BJ (cell line): ENCODE results near the gene MGAT4B. TPM values are rescaled to one million over a fixed set of nuclear protein-coding genes. Genes with fewer than 3 reads are reported as not detected.
A peak's percentile ranks its signal among the peaks of the same experiment; 100 is the strongest.

Experiments used
- CTCF ChIA-PET: fragments of 350-600 bp; formaldehyde crosslinking; extraction: SDS; loops from one replicate; lab custom pipeline; 2021; ENCODE audit warnings: antibody characterized with exemption, inconsistent platforms; lab: Yijun Ruan, JAX
- POLR2A ChIA-PET: fragments of 300-600 bp; sonication (Branson Sonifier 250); formaldehyde crosslinking; extraction: SDS; loops from one replicate; lab custom pipeline; 2021; ENCODE audit warnings: antibody characterized with exemption; lab: Charles Lee
- DNase-seq: peaks from one replicate; pipeline ENCODE4 v3.0.0-alpha.2; 2011; ENCODE audit warnings: low read depth
- H3K27me3 ChIP-seq: 2 replicates; pipeline ENCODE4 v1.6.0; 2011; ENCODE audit warnings: low read length; ENCODE audit not compliant: control insufficient read depth, insufficient read depth
- H3K36me3 ChIP-seq: 2 replicates; pipeline ENCODE4 v1.5.1; 2011; ENCODE audit warnings: low read length; ENCODE audit not compliant: control insufficient read depth, insufficient read depth
- H3K4me3 ChIP-seq: 2 replicates; pipeline ENCODE4 v1.5.1; 2011; ENCODE audit warnings: low read depth, mild to moderate bottlenecking, control low read depth, low read length
- CTCF ChIP-seq: IDR thresholded peaks from 2 replicates; pipeline ENCODE4 v1.5.1; 2011; ENCODE audit warnings: low read depth, mild to moderate bottlenecking, control low read depth, inconsistent platforms, low read length, moderate library complexity; ENCODE audit not compliant: insufficient read depth
- polyA plus RNA-seq: library from polyadenylated mRNA; depleted of rRNA; stranded (reverse); fragments of >200 nt; gene quantifications from 2 replicates; pipeline ENCODE4 v1.2.3, GENCODE V29; 2011

The MGAT4B gene
- polyA plus RNA-seq, 1 experiment: 131 TPM

DNA sequence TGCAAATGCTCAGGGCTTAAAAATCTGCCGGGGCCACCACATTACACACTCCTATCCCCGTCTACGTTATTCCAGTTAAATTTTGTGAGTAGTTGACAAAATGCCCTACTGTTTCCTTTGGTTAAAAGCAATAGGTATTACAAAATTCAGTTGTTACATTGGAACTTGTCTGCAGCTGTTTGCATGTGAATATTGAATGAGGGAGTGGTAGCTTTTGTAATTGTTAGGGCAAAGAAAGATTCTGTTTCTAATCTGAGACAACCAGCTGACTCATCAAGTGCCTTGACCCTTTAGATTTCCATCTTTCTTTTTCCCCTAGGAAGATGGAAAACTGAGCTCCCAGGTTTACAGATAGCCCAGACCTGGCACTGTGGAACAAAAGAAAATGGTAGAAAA is 43.9 kb downstream of the MGAT4B start:
- no peaks in the 10 kb centered on the region for H3K27me3 ChIP-seq
- DNase-seq: peak; percentile 35
- ChIA-PET CTCF (interaction anchor here (0.6 to 2.6 kb wide), 27 partner anchors 9 to 330 kb away, joined by 3 to 19 read pairs (median 5); partner anchors contain the start of gene LTC4S), POLR2A (interaction anchor here (0.9 to 1.0 kb wide), 2 partner anchors 31 to 139 kb away, joined by 3 to 4 read pairs; partner anchors contain the start of gene HNRNPH1)
- peaks cover 5% of the 10 kb centered on the region for H3K36me3 ChIP-seq
- TF ChIP-seq CTCF: no peak
- no peak overlapping the region for H3K4me3 ChIP-seq

GRCh38 chr5:179762079-179762780 is 44.4 kb downstream of the MGAT4B start:
- POLR2A ChIA-PET: interaction anchor here (0.6 to 1.0 kb wide), 3 partner anchors 30 to 139 kb away, joined by 3 to 4 read pairs (median 3); partner anchors contain the start of genes HNRNPH1 and SQSTM1
- Histone ChIP-seq H3K27me3 (no peaks in the 10 kb centered on the region), H3K4me3 (no peak overlapping the region), H3K36me3 (peaks cover 5% of the 10 kb centered on the region)
- CTCF ChIA-PET: interaction anchor here (0.6 to 2.6 kb wide), 21 partner anchors 9 to 330 kb away, joined by 3 to 19 read pairs (median 5); no protein-coding TSS in a partner anchor
- DNase-seq: no peak
- TF ChIP-seq CTCF: no peak

DNA sequence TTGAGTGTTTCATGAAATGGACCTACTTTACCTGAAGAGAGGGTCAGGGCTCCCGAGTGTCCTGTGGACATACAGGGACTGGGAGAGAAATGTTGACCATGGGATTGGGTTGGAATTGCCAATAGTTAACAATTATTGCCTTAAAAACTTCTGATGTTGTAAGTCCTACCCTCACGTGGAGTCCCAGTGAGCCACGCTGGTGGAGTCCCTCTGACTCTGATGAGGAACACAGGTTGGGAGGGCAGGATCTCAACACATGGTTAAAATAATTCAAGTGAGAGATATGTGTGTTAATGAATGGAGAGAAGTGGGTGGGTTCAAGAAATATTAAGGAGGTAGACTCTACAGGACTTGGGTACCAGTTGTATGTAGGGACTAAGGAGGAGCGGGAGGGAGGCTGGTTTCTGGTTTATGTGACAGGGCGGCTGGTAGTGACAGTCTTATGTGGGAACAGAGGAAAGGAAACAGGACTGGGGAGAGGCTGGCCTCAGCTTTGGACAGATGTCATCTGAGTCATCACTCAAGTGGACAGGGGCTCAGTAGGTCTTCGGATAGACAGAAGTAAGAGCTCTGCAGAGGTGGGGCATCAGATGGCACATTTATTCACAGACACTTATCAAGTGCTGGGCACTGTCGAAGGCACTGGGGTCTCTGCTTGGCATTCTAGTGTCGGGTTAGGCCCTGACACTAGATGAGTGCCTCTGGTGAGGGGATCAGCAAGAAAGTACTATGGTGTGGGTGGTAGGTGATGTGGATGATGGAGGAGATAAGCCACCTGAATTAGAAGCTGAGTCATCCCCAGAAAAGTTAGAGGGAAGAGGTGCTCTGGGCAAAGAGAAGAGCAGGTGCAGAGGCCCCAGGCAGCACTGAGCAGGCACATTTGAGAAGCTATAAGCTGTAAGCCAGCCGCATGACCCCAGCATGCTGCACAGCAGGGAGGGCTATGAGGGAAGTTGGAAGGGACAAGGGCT is 46.8 kb downstream of the MGAT4B start:
- CTCF ChIA-PET: interaction anchor here (0.8 kb wide), 1 partner anchor 11 kb away, joined by 4 read pairs; no protein-coding TSS in a partner anchor

GRCh38 chr5:179758955-179759354 is 47.7 kb downstream of the MGAT4B start:
- no peak overlapping the region for H3K4me3 ChIP-seq
- no peak for DNase-seq
- POLR2A ChIA-PET: no interaction called here
- no peaks in the 10 kb centered on the region for H3K27me3 ChIP-seq
- TF ChIP-seq CTCF: no peak
- CTCF ChIA-PET: no interaction called here
- H3K36me3 ChIP-seq: no peaks in the 10 kb centered on the region

More for the DNA sequence above, 46.8 kb downstream of the MGAT4B start:
- no peak overlapping the region for H3K4me3 ChIP-seq
- no peaks in the 10 kb centered on the region for H3K27me3 ChIP-seq
- TF ChIP-seq CTCF: no peak
- POLR2A ChIA-PET: interaction anchor here (0.6 kb wide), 1 partner anchor 32 kb away, joined by 3 read pairs; no protein-coding TSS in a partner anchor
- DNase-seq: no peak
- H3K36me3 ChIP-seq: no peaks in the 10 kb centered on the region
